Gastroesophageal sphincter (tissue), 3 donors: ENCODE results near the gene ERBB4.

Experiments used
- CTCF ChIP-seq, 4 experiments: fragments of 200-600 bp in 2 of 4; fragments of 450-650 bp in 2 of 4; sonication (generic) in 1 of 4; IDR thresholded peaks; one replicate each; pipeline ENCODE4 v1.5.1; 2017 to 2019; ENCODE audit warnings: antibody characterized with exemption in 4 of 4, mild to moderate bottlenecking in 2 of 4, moderate library complexity in 2 of 4
- POLR2A ChIP-seq, 2 donors: fragments of 450-650 bp; IDR thresholded peaks; one replicate each; pipeline ENCODE4 v1.6.1; 2017; ENCODE audit warnings: antibody characterized with exemption in 2 of 2, mild to moderate bottlenecking in 2 of 2, moderate library complexity in 1 of 2
- POLR2AphosphoS5 ChIP-seq: sonication (generic); formaldehyde crosslinking; IDR thresholded peaks from one replicate; pipeline ENCODE4 v1.6.1; 2017; ENCODE audit warnings: antibody characterized with exemption

GRCh38 chr2:212480447-212480846, 58.2 kb downstream of the ERBB4 start:
- TF ChIP-seq CTCF (IDR thresholded peaks at IDR 0.05) (no peak), POLR2A (IDR thresholded peaks at IDR 0.05) (no peak), POLR2AphosphoS5 (no peak)
